ENCODE data around the gene FOSL2.

The FOSL2 gene

DNA sequence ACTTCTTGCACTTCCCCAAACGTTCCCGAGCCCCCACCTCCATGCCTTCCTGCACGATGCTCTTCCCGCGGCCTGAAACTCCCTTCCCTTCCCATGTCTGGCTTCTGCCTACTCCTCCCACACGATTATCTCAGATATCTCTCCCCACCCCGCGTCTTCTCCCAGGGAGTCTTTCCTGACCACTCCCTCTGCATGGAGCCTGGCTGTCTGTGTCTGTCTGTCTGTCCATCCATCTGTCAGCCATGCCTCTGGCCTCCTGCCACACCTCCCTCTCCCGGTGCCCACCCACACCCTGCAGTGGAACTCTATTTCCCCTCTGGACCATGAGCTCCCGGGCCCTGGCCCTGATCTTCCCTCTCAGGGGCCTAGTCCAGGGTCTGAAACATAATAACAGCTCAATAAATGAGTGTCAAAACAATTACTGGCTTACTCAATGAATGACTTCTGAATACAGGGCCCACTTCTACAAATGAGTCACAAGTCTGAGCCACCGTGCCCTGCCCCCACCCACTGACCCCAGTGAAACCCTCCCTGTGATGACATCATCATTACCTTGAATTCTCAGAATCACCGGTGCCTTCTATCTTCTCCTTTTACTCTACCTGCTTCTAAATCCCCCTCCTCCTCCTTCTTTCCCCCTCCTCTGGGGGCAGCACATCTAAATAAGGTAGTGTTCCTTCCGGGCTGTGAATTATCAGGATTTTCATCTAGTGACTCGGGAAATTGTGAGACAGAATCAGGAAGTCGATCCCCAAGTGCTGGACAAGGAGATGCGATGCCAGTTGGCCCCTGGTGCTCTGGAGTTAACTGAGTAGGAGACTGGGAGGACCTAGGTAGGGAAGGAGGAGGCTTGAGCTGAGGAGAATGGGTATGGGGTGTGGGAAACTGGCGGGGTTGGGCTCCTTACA lies 57.1 kb downstream of the FOSL2 start:
- Histone ChIP-seq H3K4me3 (replicated peaks; ENCODE audit: low read depth, low read length) (no peak overlapping the region), H3K36me3 (ENCODE audit: control insufficient read depth, insufficient read depth, low read length) (no peaks in the 10 kb centered on the region), H3K27me3 (replicated peaks; ENCODE audit: control insufficient read depth, insufficient read depth, low read length) (peaks cover 2% of the 10 kb centered on the region; the same call in 1 of the 2 replicates)
- TF ChIP-seq, protein P1, sequence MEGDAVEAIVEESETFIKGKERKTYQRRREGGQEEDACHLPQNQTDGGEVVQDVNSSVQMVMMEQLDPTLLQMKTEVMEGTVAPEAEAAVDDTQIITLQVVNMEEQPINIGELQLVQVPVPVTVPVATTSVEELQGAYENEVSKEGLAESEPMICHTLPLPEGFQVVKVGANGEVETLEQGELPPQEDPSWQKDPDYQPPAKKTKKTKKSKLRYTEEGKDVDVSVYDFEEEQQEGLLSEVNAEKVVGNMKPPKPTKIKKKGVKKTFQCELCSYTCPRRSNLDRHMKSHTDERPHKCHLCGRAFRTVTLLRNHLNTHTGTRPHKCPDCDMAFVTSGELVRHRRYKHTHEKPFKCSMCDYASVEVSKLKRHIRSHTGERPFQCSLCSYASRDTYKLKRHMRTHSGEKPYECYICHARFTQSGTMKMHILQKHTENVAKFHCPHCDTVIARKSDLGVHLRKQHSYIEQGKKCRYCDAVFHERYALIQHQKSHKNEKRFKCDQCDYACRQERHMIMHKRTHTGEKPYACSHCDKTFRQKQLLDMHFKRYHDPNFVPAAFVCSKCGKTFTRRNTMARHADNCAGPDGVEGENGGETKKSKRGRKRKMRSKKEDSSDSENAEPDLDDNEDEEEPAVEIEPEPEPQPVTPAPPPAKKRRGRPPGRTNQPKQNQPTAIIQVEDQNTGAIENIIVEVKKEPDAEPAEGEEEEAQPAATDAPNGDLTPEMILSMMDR (IDR thresholded peaks at IDR 0.05; ENCODE audit: insufficient read depth, low read length, poor library complexity, severe bottlenecking), result no peak
- peak; percentile 50 for DNase-seq (ENCODE audit: extremely low read depth, insufficient read length)

DNA sequence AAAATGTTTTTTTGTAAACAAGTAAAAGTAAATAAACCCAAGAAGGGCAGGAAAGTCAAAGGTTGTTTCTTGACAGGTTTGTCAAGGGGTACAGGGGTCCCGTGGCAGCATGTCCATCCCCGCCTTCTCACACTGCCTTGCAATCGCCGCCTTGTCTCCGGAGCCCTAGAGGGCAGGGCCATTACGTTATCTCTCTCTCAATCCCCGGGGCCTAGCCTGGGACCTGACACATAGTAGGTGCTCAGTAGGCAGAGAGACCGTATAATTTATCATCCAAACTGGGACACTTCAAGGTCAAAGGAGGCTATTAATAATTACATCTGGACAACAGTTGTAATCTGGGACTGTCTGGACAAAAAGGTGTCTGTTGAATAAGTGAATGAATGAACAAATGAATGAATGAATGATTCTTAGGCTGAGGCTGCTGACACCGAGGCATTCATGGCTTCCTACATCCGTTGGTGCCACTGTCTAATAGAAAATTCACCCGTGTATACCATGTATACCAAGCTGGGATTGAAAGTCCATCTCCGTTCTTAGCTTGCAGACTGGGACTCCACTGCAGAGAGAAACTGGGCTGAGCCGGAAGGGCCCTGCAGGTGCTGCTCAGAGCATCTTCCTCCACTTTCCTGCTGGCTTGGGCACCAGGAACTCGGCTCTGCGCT lies 58.4 kb downstream of the FOSL2 start:
- Histone ChIP-seq H3K27me3 (replicated peaks; ENCODE audit: control insufficient read depth, insufficient read depth, low read length) (no peaks in the 10 kb centered on the region; the same call in 1 of the 2 replicates), H3K4me3 (replicated peaks; ENCODE audit: low read depth, low read length) (no peak overlapping the region), H3K36me3 (ENCODE audit: control insufficient read depth, insufficient read depth, low read length) (no peaks in the 10 kb centered on the region)
- no peak for DNase-seq (ENCODE audit: extremely low read depth, insufficient read length)
- TF ChIP-seq, protein P1 (IDR thresholded peaks at IDR 0.05; ENCODE audit: insufficient read depth, low read length, poor library complexity, severe bottlenecking), result no peak

DNA sequence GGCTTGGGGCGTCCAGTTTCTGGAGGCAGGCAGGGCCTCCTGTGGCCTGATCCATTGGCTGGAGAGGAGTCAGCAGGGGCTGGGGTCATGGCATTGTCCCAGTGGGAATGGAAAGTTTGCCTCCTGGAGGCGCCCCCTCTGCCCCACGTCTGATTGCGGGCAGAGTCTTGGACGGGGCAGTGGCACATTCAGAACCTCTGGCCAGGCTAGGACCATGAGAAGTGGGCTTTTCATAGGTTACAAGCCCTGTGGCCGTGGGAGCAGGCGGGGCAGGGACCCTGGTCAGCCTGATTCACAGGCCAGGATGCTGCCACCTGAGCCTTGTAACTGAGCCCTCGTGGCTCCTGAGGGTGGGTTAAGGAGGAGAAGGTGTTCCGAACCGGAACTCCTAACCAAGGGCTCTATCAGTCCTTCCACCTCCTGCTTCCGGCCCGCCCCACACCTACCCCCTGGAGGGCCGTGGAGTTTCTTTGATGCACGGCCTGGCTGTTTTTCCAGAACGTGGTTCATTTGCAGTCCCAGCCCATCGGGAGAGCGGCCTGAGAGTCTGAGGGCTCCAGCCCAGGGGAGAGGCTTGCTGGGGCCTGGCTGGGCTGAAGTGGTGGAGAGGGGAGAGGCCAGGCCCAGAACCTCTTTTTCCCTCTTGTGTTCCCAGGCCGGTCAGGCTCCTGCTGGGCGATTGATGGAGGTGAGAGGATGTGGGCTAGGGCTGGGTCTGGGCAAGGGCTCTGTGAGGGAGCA lies 59.3 kb downstream of the FOSL2 start:
- no peak for DNase-seq (ENCODE audit: extremely low read depth, insufficient read length)
- TF ChIP-seq, protein P1 (IDR thresholded peaks at IDR 0.05; ENCODE audit: insufficient read depth, low read length, poor library complexity, severe bottlenecking), result no peak
- no peaks in the 10 kb centered on the region for H3K36me3 ChIP-seq (ENCODE audit: control insufficient read depth, insufficient read depth, low read length)
- no peak overlapping the region for H3K4me3 ChIP-seq (replicated peaks; ENCODE audit: low read depth, low read length)
- H3K27me3 ChIP-seq (replicated peaks; ENCODE audit: control insufficient read depth, insufficient read depth, low read length), result no peaks in the 10 kb centered on the region; the same call in 1 of the 2 replicates

DNA sequence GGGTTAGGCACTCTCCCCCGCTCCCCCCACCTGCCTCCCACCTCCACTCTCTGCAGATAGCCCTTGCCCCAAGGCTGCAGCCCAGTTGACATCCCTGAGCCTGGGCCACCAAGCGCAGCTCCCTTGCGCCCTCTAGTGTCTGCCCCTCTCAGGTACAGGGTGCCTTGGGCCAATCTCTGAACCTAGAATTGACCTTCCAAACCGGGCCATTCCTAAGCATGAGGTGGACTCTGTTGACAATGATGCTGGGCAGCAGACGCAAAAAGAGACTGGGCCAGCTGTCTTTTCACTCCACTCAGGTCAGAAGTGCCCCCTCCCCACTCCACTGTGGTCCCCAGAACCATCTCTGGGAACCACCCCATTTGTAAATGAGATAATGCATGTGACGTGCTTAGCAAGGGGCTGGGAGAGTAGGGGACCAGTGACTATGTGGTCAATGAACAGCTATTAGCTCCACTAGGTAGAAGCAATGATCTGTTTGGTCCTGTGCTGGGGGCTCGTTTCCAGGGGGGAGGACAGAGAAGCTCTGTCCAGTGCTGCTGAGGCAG lies 60.0 kb downstream of the FOSL2 start:
- Histone ChIP-seq H3K4me3 (replicated peaks; ENCODE audit: low read depth, low read length) (no peak overlapping the region), H3K27me3 (replicated peaks; ENCODE audit: control insufficient read depth, insufficient read depth, low read length) (no peaks in the 10 kb centered on the region; the same call in 1 of the 2 replicates), H3K36me3 (ENCODE audit: control insufficient read depth, insufficient read depth, low read length) (no peaks in the 10 kb centered on the region)
- DNase-seq (ENCODE audit: extremely low read depth, insufficient read length), result peak; percentile 39
- TF ChIP-seq, protein P1 (IDR thresholded peaks at IDR 0.05; ENCODE audit: insufficient read depth, low read length, poor library complexity, severe bottlenecking), result peak; percentile 94

DNA sequence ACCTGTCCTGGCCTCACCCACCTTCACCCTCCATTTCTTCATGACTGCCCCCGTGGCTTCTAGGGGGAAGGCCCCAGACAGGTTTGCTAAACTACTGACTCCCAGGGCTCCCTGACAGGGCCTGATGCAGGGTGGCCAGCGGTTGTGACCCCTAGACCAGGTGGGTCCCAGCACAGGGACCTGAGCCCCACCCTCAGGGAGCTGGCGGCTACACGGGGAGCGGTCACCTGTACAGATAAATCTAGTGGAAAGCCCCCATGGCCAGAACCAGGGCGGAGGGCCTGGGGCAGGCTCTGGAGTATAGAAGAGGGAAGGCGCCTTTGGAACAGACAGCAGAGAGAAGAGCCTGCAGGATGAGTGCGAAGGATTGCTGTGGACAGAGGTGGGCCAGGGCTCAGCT lies 60.7 kb downstream of the FOSL2 start:
- TF ChIP-seq, protein P1 (IDR thresholded peaks at IDR 0.05; ENCODE audit: insufficient read depth, low read length, poor library complexity, severe bottlenecking), result no peak
- Histone ChIP-seq H3K36me3 (ENCODE audit: control insufficient read depth, insufficient read depth, low read length) (no peaks in the 10 kb centered on the region), H3K27me3 (replicated peaks; ENCODE audit: control insufficient read depth, insufficient read depth, low read length) (no peaks in the 10 kb centered on the region; the same call in 1 of the 2 replicates), H3K4me3 (replicated peaks; ENCODE audit: low read depth, low read length) (no peak overlapping the region)
- no peak for DNase-seq (ENCODE audit: extremely low read depth, insufficient read length)
